Measurements from ENCODE around the gene KCNIP4. TPM values are rescaled to one million over a fixed set of nuclear protein-coding genes. Genes with fewer than 3 reads are reported as not detected.
A peak's percentile ranks its signal among the peaks of the same experiment; 100 is the strongest.
"Not testable (repeated sequence)": the region's sequence is repeated elsewhere in the genome, so short reads cannot be mapped to it uniquely, and the experiment has no call there.

KCNIP4 gene
- total and polyA plus RNA-seq, 8 donors = 0.05 TPM; not detected in 7

DNA sequence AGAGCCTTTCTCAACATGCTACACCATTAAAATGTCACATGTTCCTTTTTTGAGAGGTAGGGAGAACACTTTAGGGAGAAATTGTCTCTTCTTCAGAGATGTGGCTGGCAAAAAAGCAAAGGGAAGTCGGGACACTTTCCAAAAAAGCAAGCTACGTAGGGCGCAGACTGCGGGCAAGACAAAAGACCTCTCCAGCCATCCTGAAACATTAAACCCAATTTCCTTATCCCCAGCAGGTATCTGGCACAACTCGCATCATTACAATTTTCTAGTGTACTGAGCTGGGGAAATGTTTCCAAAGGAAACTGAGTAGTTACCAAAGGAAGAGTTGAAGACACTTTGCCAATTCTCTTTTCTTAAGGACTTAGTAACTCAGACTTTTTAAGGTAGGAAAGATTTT lies 1132.3 kb downstream of the KCNIP4 start:
- Histone ChIP-seq H3K27me3 (no peaks in the 10 kb centered on the region), H3K4me1 (no peaks in the 10 kb centered on the region), H3K27ac (no peak overlapping the region), H3K9me3 (no peaks in the 10 kb centered on the region), H3K36me3 (no peaks in the 10 kb centered on the region), H3K4me3 (no peak overlapping the region)
- FAIRE-seq = no peak
- WGBS, 2 donors = 75 to 88% methylated on average over 5 of the region's 5 CpGs
- DNase-seq = no peak
- TF ChIP-seq, protein P1, sequence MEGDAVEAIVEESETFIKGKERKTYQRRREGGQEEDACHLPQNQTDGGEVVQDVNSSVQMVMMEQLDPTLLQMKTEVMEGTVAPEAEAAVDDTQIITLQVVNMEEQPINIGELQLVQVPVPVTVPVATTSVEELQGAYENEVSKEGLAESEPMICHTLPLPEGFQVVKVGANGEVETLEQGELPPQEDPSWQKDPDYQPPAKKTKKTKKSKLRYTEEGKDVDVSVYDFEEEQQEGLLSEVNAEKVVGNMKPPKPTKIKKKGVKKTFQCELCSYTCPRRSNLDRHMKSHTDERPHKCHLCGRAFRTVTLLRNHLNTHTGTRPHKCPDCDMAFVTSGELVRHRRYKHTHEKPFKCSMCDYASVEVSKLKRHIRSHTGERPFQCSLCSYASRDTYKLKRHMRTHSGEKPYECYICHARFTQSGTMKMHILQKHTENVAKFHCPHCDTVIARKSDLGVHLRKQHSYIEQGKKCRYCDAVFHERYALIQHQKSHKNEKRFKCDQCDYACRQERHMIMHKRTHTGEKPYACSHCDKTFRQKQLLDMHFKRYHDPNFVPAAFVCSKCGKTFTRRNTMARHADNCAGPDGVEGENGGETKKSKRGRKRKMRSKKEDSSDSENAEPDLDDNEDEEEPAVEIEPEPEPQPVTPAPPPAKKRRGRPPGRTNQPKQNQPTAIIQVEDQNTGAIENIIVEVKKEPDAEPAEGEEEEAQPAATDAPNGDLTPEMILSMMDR (IDR thresholded peaks at IDR 0.05) = no peak
- ATAC-seq = no peak
- intact Hi-C loops (cut with DNase I) = no loop called here

DNA sequence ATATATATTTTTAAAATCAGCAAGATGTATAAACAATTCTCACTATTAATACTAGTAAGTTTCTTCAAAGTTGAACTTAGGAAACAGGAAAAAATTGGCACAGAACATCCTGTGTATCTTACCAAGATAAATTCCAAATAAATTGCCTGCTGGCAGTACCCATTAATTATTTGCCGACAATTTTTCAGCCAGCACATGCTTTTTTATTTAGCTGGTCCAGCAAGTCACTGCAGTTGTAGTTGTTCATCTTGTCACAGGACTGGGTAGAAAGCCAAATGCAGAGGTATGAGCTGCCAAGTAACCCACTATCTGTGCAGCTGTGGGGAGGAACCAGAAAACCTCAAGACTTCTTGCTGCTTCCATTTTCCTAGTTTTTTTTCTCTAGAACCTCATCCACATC lies 1134.9 kb downstream of the KCNIP4 start:
- no peaks in the 10 kb centered on the region for H3K4me1 ChIP-seq
- H3K9me3 ChIP-seq = no peaks in the 10 kb centered on the region
- no peak overlapping the region for H3K4me3 ChIP-seq
- peak; percentile 38 to 79 (median 62) for ATAC-seq
- no peak for FAIRE-seq
- peak in 2 of 6 donors; percentile 6 to 30 for DNase-seq
- no peaks in the 10 kb centered on the region for H3K36me3 ChIP-seq
- no peak overlapping the region for H3K27ac ChIP-seq
- TF ChIP-seq, protein P1 (IDR thresholded peaks at IDR 0.05) = no peak
- no peaks in the 10 kb centered on the region for H3K27me3 ChIP-seq
- WGBS, 2 donors = 5 to 6% methylated on average over 1 of the region's 1 CpG
- intact Hi-C loops (cut with DNase I) = no loop called here

DNA sequence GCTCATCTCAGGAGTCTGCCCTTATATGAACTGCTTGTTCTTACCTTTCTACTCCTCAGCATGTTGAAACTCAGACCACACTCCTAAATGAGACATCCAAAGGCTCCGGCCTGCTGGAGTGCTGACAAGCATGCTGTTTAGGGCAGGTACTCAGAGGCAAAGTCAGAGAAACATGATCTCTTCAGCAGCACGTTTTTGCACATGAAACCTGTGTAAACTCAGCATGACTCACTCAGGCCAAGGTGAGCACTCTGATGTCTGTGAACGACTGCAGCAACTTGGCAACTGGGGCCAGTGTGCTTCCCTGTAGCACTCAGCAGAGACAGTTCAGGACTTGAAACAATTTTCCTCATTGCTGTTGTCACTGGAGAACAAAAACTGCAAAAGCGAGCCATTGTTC lies 1138.8 kb downstream of the KCNIP4 start:
- FAIRE-seq = no peak
- H3K27ac ChIP-seq = no peak overlapping the region
- H3K36me3 ChIP-seq = no peaks in the 10 kb centered on the region
- no peaks in the 10 kb centered on the region for H3K27me3 ChIP-seq
- H3K4me1 ChIP-seq = no peaks in the 10 kb centered on the region
- peak in 1 of 6 donors; percentile 50 for DNase-seq
- 22 to 28% methylated on average over 4 of the region's 4 CpGs for WGBS, 2 donors
- H3K4me3 ChIP-seq = no peak overlapping the region
- no peaks in the 10 kb centered on the region for H3K9me3 ChIP-seq
- peak; percentile 43 to 87 (median 77) for ATAC-seq
- TF ChIP-seq, protein P1 (IDR thresholded peaks at IDR 0.05) = no peak
- intact Hi-C loops (cut with DNase I) = no loop called here

DNA sequence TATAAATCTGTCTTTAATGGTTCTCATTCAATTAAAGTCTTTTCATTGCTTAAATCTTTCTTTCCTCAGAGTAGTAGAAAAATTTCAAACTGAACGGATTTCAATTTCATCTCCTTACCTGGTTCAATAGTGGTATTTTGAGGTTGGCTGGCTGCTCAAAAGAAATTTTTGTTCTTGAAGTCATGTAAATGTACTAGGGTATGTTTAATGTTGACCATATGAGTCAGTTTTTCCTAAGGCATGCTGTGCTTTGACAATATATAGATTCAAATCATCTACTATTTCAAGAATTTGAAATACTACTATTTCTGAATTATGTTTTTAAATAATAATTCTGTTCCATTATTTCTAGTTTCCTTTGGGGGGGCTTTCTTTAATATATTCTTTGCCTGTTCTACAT lies 1142.9 kb downstream of the KCNIP4 start:
- DNase-seq (no peak), FAIRE-seq (no peak), ATAC-seq (no peak)
- H3K36me3 ChIP-seq = no peaks in the 10 kb centered on the region
- intact Hi-C loops (cut with DNase I) = no loop called here
- no peaks in the 10 kb centered on the region for H3K4me1 ChIP-seq
- no peaks in the 10 kb centered on the region for H3K27me3 ChIP-seq
- H3K4me3 ChIP-seq = no peak overlapping the region
- no peaks in the 10 kb centered on the region for H3K9me3 ChIP-seq
- 65 to 83% methylated on average over 1 of the region's 1 CpG for WGBS, 2 donors
- TF ChIP-seq, protein P1 (IDR thresholded peaks at IDR 0.05) = no peak
- no peak overlapping the region for H3K27ac ChIP-seq

DNA sequence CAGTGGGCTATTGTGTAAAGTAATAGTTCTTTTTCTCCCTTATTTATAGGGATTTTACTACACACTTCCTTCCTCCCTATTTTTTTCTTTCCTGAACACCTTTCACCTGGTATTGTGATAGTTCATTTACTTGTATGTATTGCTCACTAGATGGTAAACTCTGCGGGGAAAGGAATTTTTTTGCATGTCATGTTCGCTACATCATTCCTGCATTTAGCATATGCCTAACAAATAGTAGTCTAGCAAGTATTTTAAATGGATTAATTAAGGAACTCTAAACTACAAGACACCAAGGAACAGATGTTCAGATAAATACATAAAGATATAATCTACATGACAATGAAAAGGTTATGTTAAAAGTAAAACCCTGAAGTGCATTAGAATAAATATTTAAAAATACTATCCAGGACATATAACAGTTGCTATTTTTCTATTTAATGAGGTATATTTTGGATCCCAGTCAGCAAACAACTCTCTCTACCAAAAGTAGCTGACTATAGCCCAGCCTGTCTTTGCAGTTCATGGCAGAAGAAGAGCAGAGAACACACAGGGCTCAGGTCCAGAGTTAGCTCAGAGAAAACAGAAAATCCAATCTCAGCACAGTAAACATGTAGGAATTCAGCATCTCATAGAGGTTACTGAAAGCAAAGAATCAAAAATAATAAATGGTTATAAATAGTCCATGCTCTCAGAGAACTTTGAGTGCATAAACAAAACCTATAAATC lies 1160.5 kb downstream of the KCNIP4 start:
- WGBS, 2 donors = 81 to 82% methylated on average over 2 of the region's 2 CpGs
- FAIRE-seq = no peak

DNA sequence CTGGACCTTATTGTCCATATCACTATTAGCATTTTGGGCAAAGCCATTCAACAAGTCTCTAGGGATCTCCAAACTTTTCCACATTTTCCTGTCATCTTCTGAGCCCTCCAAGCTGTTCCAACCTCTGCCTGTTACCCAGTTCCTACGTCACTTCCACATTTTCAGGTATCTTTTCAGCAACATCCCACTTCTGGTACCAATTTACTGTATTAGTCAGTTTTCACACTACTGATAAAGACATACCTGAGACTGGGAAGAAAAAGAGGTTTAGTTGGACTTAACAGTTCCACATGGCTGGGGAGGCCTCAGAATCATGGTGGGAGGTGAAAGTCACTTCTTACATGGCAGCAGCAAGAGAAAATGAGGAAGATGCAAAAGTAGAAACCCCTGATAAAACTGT lies 1165.4 kb downstream of the KCNIP4 start:
- H3K27me3 ChIP-seq; H3K36me3 ChIP-seq; H3K4me1 ChIP-seq; DNase-seq; intact Hi-C loops (cut with DNase I); H3K9me3 ChIP-seq; H3K4me3 ChIP-seq; FAIRE-seq; H3K27ac ChIP-seq; ATAC-seq: not testable (repeated sequence)
- WGBS, 2 donors = 62 to 77% methylated on average over 1 of the region's 1 CpG

More for the DNA sequence above, 1160.5 kb downstream of the KCNIP4 start:
- H3K27ac ChIP-seq = no peak overlapping the region
- H3K4me1 ChIP-seq = no peaks in the 10 kb centered on the region
- H3K4me3 ChIP-seq = no peak overlapping the region
- ATAC-seq (no peak), DNase-seq (no peak)
- H3K27me3 ChIP-seq = no peaks in the 10 kb centered on the region
- no peaks in the 10 kb centered on the region for H3K36me3 ChIP-seq
- intact Hi-C loops (cut with DNase I) = no loop called here
- H3K9me3 ChIP-seq = no peaks in the 10 kb centered on the region
- TF ChIP-seq, protein P1 (IDR thresholded peaks at IDR 0.05) = no peak

All from pancreas (tissue), 10 donors.